Astrocyte (in vitro differentiated cells and primary cell): Measurements from ENCODE around the gene DBR1.

Source experiments
- EZH2 ChIP-seq: IDR thresholded peaks from 2 replicates; pipeline ENCODE4 v1.6.1; 2012; ENCODE audit warnings: mild to moderate bottlenecking, low read length, inconsistent platforms; ENCODE audit not compliant: insufficient read depth
- TF ChIP-seq, protein P1 (sequence below): IDR thresholded peaks from 2 replicates; pipeline ENCODE4 v1.5.1; 2011; ENCODE audit warnings: low read depth, mild to moderate bottlenecking, inconsistent platforms, low read length, moderate library complexity; ENCODE audit not compliant: insufficient read depth

GRCh38 chr3:138135833-138136194 lies 38.9 kb downstream of the DBR1 start:
- TF ChIP-seq, protein P1, sequence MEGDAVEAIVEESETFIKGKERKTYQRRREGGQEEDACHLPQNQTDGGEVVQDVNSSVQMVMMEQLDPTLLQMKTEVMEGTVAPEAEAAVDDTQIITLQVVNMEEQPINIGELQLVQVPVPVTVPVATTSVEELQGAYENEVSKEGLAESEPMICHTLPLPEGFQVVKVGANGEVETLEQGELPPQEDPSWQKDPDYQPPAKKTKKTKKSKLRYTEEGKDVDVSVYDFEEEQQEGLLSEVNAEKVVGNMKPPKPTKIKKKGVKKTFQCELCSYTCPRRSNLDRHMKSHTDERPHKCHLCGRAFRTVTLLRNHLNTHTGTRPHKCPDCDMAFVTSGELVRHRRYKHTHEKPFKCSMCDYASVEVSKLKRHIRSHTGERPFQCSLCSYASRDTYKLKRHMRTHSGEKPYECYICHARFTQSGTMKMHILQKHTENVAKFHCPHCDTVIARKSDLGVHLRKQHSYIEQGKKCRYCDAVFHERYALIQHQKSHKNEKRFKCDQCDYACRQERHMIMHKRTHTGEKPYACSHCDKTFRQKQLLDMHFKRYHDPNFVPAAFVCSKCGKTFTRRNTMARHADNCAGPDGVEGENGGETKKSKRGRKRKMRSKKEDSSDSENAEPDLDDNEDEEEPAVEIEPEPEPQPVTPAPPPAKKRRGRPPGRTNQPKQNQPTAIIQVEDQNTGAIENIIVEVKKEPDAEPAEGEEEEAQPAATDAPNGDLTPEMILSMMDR: no peak
- TF ChIP-seq EZH2: no peak
